IMR-90 (cell line): ENCODE results near the gene FMN1. TPM values are rescaled to one million over a fixed set of nuclear protein-coding genes. Genes with fewer than 3 reads are reported as not detected.

Experiments
- ATAC-seq: fragments of 200-7000 bp; cut with Tn5 transposase; 2 replicates; pipeline ENCODE4 v1.9.1; 2020; ENCODE audit warnings: low read depth, mild to moderate bottlenecking, moderate library complexity
- BruUV-seq: library from RNA; stranded (reverse); fragments of 400-500 nt; replicated peaks from 2 replicates; lab custom pipeline; 2021; lab: Mats Ljungman, UMichigan
- CTCF ChIA-PET: fragments of 300-600 bp; formaldehyde crosslinking; extraction: SDS; loops from one replicate; lab custom pipeline; 2021; ENCODE audit warnings: antibody characterized with exemption; lab: Yijun Ruan, JAX
- POLR2A ChIA-PET: fragments of 300-600 bp; sonication (Branson Sonifier 250); formaldehyde crosslinking; loops from one replicate; lab custom pipeline; 2022; ENCODE audit warnings: antibody characterized with exemption; ENCODE audit not compliant: unreplicated experiment; lab: Charles Lee
- DNase-seq: peaks from one replicate; pipeline ENCODE4 v3.0.0; 2013
- H2AFZ ChIP-seq: replicated peaks from 2 replicates; pipeline ENCODE3; 2013; ENCODE audit warnings: low read length, mild to moderate bottlenecking; ENCODE audit not compliant: poor library complexity
- H2AK5ac ChIP-seq: 2 replicates; pipeline ENCODE4 v1.6.1; 2013; ENCODE audit warnings: low read depth, low read length, inconsistent platforms
- H2AK9ac ChIP-seq: replicated peaks from 2 replicates; pipeline ENCODE3; 2013; ENCODE audit warnings: mild to moderate bottlenecking, low read depth, low read length, moderate library complexity; ENCODE audit not compliant: poor library complexity
- H2BK120ac ChIP-seq: 2 replicates; pipeline ENCODE4 v1.6.1; 2013; ENCODE audit warnings: low read depth, low read length, inconsistent platforms
- H2BK15ac ChIP-seq: 3 replicates; pipeline ENCODE4 v1.6.1; 2013; ENCODE audit warnings: low read depth, low read length, inconsistent platforms
- H2BK20ac ChIP-seq: 2 replicates; pipeline ENCODE4 v1.6.1; 2013; ENCODE audit warnings: low read depth, mild to moderate bottlenecking, inconsistent platforms, low read length, moderate library complexity
- H2BK5ac ChIP-seq: 2 replicates; pipeline ENCODE4 v1.6.1; 2013; ENCODE audit warnings: mild to moderate bottlenecking, low read depth, low read length, inconsistent platforms; ENCODE audit not compliant: poor library complexity, severe bottlenecking
- H3K14ac ChIP-seq: replicated peaks from 2 replicates; pipeline ENCODE4 v1.6.1; 2013; ENCODE audit warnings: low read depth, low read length, inconsistent platforms
- H3K18ac ChIP-seq: 2 replicates; pipeline ENCODE4 v1.6.1; 2013; ENCODE audit warnings: low read depth, low read length, control low read depth
- H3K23ac ChIP-seq: 2 replicates; pipeline ENCODE4 v1.6.1; 2013; ENCODE audit warnings: low read depth, low read length, inconsistent platforms
- H3K27ac ChIP-seq: 2 replicates; pipeline ENCODE4 v1.5.1; 2013; ENCODE audit warnings: mild to moderate bottlenecking, control low read depth, low read length; ENCODE audit not compliant: insufficient read depth
- H3K27me3 ChIP-seq: 2 replicates; pipeline ENCODE4 v1.6.1; 2013; ENCODE audit warnings: low read length; ENCODE audit not compliant: control insufficient read depth, insufficient read depth
- H3K36me3 ChIP-seq: 2 replicates; pipeline ENCODE4 v1.6.1; 2013; ENCODE audit warnings: low read length, mixed read lengths; ENCODE audit not compliant: control insufficient read depth, insufficient read depth
- H3K4ac ChIP-seq: 2 replicates; pipeline ENCODE4 v1.6.1; 2013; ENCODE audit warnings: low read depth, low read length, inconsistent platforms
- H3K4me1 ChIP-seq: 2 replicates; pipeline ENCODE4 v1.6.1; 2013; ENCODE audit warnings: low read length, mixed read lengths; ENCODE audit not compliant: control insufficient read depth, insufficient read depth
- H3K4me2 ChIP-seq: 2 replicates; pipeline ENCODE4 v1.6.1; 2013; ENCODE audit warnings: low read depth, mild to moderate bottlenecking, control low read depth, low read length, moderate library complexity
- H3K4me3 ChIP-seq: 2 replicates; pipeline ENCODE4 v1.5.1; 2013; ENCODE audit warnings: low read depth, mild to moderate bottlenecking, control low read depth, low read length, moderate library complexity; ENCODE audit not compliant: insufficient read depth
- H3K56ac ChIP-seq: 2 replicates; pipeline ENCODE4 v1.6.1; 2013; ENCODE audit warnings: low read length, inconsistent platforms; ENCODE audit not compliant: insufficient read depth; ENCODE audit errors: extremely low read depth
- H3K79me1 ChIP-seq, 2 experiments: 2 replicates each; pipeline ENCODE4 v1.6.1; 2013; ENCODE audit warnings: low read length in 2 of 2, inconsistent platforms in 1 of 2, low read depth in 1 of 2
- H3K9ac ChIP-seq: 2 replicates; pipeline ENCODE4 v1.6.1; 2013; ENCODE audit warnings: low read depth, low read length, control low read depth
- H3K9me1 ChIP-seq: 2 replicates; pipeline ENCODE4 v1.6.1; 2013; ENCODE audit warnings: low read length, inconsistent platforms; ENCODE audit not compliant: insufficient read depth
- H3K9me3 ChIP-seq: 2 replicates; pipeline ENCODE4 v1.6.1; 2013; ENCODE audit warnings: low read length; ENCODE audit not compliant: control insufficient read depth, insufficient read depth
- H4K20me1 ChIP-seq: 2 replicates; pipeline ENCODE4 v1.6.1; 2013; ENCODE audit warnings: low read length, inconsistent platforms; ENCODE audit not compliant: insufficient read depth
- H4K5ac ChIP-seq: 2 replicates; pipeline ENCODE4 v1.6.1; 2013; ENCODE audit warnings: mild to moderate bottlenecking, low read depth, low read length, control low read depth
- H4K8ac ChIP-seq, 2 experiments: 2 replicates each; pipeline ENCODE4 v1.6.1; 2013; ENCODE audit warnings: low read depth in 2 of 2, low read length in 2 of 2, control low read depth in 1 of 2, inconsistent platforms in 1 of 2
- H4K91ac ChIP-seq: 2 replicates; pipeline ENCODE4 v1.6.1; 2013; ENCODE audit warnings: low read depth, low read length, inconsistent platforms; ENCODE audit not compliant: insufficient read depth
- CEBPB ChIP-seq: IDR thresholded peaks from 2 replicates; pipeline ENCODE4 v1.6.1; 2012; ENCODE audit warnings: low read depth, low read length, improper control_type of control experiment
- USF2 ChIP-seq: fragments of 150-350 bp; IDR thresholded peaks from 2 replicates; pipeline ENCODE4 v1.6.1; 2017; ENCODE audit warnings: mild to moderate bottlenecking, antibody characterized with exemption, low read length, low read depth
- WGBS, 2 experiments: methylation state at CpG; one replicate each; pipeline versions ENCODE4 v1.1.5 to v1.1.7; 2013; ENCODE audit warnings: missing lambda C conversion rate in 2 of 2; ENCODE audit not compliant: insufficient read length in 1 of 2; ENCODE audit errors: extremely low coverage in 2 of 2; 5-methylcytosine and 5-hydroxymethylcytosine counted together
- dilution Hi-C: fragments of 300-500 bp; cut with HindIII; formaldehyde crosslinking; loops from one replicate; pipeline ENCODE4 v1.14.3; 2018; ENCODE audit warnings: low sequenced_read_pairs; ENCODE audit not compliant: unreplicated experiment
- in situ Hi-C: fragments of 300-500 bp; cut with MboI; formaldehyde crosslinking; loops from 3 replicates; pipeline ENCODE4 v1.14.3; 2019; ENCODE audit warnings: low sequenced_read_pairs, inconsistent platforms, mixed read lengths
- intact Hi-C: fragments of 100-400 bp; cut with micrococcal nuclease; formaldehyde crosslinking; loops from 2 replicates; pipeline ENCODE4 v1.10.0; 2022
- polyA plus RNA-seq, 3 experiments: library from polyadenylated mRNA; depleted of rRNA; stranded (reverse); fragments of >200 nt; gene quantifications; 2 replicates each; pipeline ENCODE4 v1.2.3, GENCODE V29; 2012; ENCODE audit warnings: low replicate concordance in 1 of 3
- total RNA-seq: library from RNA; depleted of rRNA; stranded (reverse); fragments of >200 nt; gene quantifications from 2 replicates; pipeline ENCODE4 v1.2.3, GENCODE V29; 2012

Gene FMN1
- total and polyA plus RNA-seq, 2 of the 4 experiments (the other 2 are of a cell fraction) = 7.3 to 17.6 TPM

- TF ChIP-seq CEBPB = peak; percentile 58; the same call in 1 of the 2 replicates
- no peak for TF ChIP-seq USF2
- intact Hi-C loops (loop anchor here (10.0 kb wide), 1 partner anchor 271 kb away; no protein-coding TSS in a partner anchor), dilution Hi-C loops (no loop called here), in situ Hi-C loops (no loop called here)
- Histone ChIP-seq H4K20me1 (no peaks in the 10 kb centered on the region), H4K5ac (no peak overlapping the region), H4K91ac (peak overlapping the region; percentile 57), H3K27ac (peak overlapping the region; percentile 5; the same call in 1 of the 2 replicates), H3K4me3 (no peak overlapping the region), H3K9ac (no peak overlapping the region), H2BK120ac (peak overlapping the region; percentile 40; the same call in 1 of the 2 replicates), H3K23ac (0 out of 2 replicates have a peak overlapping the region, but pooled peaks have one; percentile 39), H3K4me1 (peaks cover 15% of the 10 kb centered on the region), H2AK9ac (no peak overlapping the region), H3K4ac (peak overlapping the region; percentile 46; the same call in 1 of the 2 replicates), H3K4me2 (peak overlapping the region; percentile 3), H3K9me3 (no peaks in the 10 kb centered on the region), H3K27me3 (no peaks in the 10 kb centered on the region; the same call in 1 of the 2 replicates), H2BK20ac (peak overlapping the region; percentile 61; the same call in 1 of the 2 replicates), H3K79me1 (peaks cover 0 to 12% of the 10 kb centered on the region in 2 experiments; a peak in 2 of 4 replicates), H2BK15ac (peak overlapping the region; percentile 73; the same call in 2 of the 3 replicates), H3K56ac (no peak overlapping the region), H2AFZ (peak overlapping the region; percentile 77), H2AK5ac (peak overlapping the region; percentile 67; the same call in 1 of the 2 replicates), H4K8ac (peak overlapping the region in 1 of 2 experiments; percentile 20; a peak in 1 of 4 replicates), H3K18ac (no peak overlapping the region), H3K14ac (no peak overlapping the region; the same call in 1 of the 2 replicates), H2BK5ac (peak overlapping the region; percentile 28), H3K9me1 (peaks cover 7% of the 10 kb centered on the region), H3K36me3 (no peaks in the 10 kb centered on the region)
- peak; percentile 44 for ATAC-seq
- BruUV-seq = no TSS peak
- ChIA-PET POLR2A (no interaction called here), CTCF (interaction anchor here (1.6 kb wide), 1 partner anchor 49 kb away, joined by 4 read pairs; no protein-coding TSS in a partner anchor)
- no peak for DNase-seq
- no CpG with 5 or more reads among the region's 5 CpGs for WGBS, 2 experiments
Measured at GRCh38 chr15:33135355-33135781, 59.1 kb downstream of the FMN1 start.
